Measurements from ENCODE around the gene TM9SF4. TPM values are rescaled to one million over a fixed set of nuclear protein-coding genes. Genes with fewer than 3 reads are reported as not detected.
"Not testable (repeated sequence)": the region's sequence is repeated elsewhere in the genome, so short reads cannot be mapped to it uniquely, and the experiment has no call there.

The TM9SF4 gene
- polyA plus RNA-seq, 1 donor, result 38.5 TPM

- no peak for DNase-seq (ENCODE audit: low read depth)
Measured at GRCh38 chr20:32158351-32158750, 48.8 kb downstream of the TM9SF4 start.

GRCh38 chr20:32158943-32159660 is 49.6 kb downstream of the TM9SF4 start:
- DNase-seq (ENCODE audit: low read depth), result no peak

- DNase-seq (ENCODE audit: low read depth), result no peak
Measured at GRCh38 chr20:32159766-32160221, 50.3 kb downstream of the TM9SF4 start.

DNA sequence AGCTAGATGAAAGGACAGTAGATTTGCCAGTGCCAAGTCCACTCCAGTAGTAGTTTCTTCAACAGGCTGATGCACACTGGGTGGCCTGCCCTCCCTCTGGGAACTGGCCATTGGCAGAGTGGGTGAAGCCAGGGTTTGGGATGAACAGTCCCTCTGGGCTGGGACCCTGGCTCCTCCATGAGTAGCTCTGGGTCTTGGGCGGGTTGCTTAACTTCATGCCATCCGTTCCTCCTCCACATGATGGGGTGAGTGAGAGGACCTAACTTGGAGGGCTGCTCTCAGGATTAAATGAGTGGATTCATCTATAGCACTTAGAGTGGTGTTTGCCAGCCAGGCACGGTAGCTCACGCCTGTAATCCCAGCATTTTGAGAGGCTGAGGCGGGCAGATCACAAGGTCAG is 50.8 kb downstream of the TM9SF4 start:
- no peak for DNase-seq (ENCODE audit: low read depth)

GRCh38 chr20:32162351-32162750 is 52.8 kb downstream of the TM9SF4 start:
- no peak for DNase-seq (ENCODE audit: low read depth)

GRCh38 chr20:32163951-32164350 is 54.4 kb downstream of the TM9SF4 start:
- no peak for DNase-seq (ENCODE audit: low read depth)

DNA sequence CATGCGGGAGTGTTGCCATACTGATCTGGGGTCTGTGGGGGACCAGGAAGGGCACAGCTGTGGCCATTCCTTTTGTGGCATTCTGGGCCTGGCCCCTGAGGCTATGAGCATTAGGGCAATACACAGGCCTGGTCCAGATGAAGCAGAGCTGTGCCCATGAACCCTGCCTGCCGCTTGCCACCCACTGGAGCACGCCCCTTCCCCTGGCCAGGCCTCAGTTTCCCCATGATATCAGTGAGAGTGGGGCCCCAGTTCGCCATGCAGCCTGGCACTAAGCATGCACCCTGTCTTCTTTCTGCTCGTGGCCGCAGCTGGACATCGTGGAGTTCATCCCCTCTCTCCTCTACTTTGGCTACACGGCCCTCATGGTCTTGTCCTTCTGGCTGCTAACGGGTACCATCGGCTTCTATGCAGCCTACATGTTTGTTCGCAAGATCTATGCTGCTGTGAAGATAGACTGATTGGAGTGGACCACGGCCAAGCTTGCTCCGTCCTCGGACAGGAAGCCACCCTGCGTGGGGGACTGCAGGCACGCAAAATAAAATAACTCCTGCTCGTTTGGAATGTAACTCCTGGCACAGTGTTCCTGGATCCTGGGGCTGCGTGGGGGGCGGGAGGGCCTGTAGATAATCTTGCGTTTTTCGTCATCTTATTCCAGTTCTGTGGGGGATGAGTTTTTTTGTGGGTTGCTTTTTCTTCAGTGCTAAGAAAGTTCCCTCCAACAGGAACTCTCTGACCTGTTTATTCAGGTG is 55.6 kb downstream of the TM9SF4 start:
- DNase-seq (ENCODE audit: low read depth), result no peak

DNA sequence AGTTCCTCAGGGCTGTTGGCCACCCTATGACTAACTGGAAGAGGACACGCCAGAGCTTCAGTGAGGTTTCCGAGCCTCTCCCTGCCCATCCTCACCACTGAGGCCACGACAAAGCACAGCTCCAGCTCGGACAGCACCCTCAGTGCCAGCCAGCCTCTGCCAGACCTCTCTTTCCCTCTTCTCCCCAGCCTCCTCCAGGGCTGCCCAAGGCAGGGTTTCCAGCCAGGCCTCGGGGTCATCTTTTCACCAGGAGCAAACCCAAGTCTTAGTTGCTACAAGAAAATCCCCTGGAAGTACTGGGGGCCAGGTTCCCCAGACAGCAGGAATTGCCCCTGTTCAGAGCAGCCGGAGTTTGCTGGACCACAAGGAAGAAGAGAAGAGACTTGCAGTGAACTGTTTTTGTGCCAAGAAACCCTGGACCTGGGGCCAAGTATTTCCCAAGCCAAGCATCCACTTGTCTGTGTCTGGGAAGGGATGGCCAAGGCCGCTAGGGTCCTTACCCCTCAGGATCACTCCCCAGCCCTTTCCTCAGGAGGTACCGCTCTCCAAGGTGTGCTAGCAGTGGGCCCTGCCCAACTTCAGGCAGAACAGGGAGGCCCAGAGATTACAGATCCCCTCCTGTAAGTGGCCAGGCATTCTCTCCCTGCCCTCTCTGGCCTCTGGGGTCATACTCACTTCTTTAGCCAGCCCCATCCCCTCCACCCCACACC is 56.5 kb downstream of the TM9SF4 start:
- DNase-seq (ENCODE audit: low read depth), result no peak

GRCh38 chr20:32167552-32167951 is 58.0 kb downstream of the TM9SF4 start:
- no peak for DNase-seq (ENCODE audit: low read depth)

DNA sequence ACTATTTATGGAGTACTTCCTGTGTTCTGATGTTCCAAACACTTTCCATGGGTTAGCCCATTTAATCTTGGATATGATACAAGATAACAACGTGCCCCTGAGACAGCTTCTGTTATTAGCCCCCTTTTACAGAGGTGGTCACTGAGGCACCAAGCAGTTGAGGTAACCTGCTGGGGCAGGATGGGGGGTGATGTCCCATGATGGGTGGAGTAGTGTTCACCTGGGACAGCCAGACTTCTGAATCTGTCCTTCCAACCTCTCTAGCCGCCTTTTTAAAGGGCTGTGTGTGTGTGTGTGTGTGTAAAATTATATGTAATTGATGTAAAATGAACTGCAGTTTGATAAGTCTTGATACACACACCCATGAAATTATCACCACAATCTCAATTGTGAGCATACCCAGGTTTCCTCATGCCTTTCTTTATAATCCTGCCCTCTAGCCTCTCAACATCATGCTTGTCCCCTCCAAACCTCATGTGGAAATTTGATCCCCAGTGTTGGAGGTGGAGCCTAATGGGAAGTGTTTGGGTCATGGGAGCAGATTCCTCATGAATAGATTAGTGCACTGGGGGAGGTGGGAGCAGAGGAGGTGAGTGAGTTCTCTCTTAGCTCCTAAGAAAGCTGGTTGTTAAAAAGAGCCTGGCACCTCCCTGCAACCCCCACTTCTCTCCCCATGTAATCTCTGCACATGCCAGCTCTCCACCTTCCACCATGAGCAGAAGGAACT is 58.8 kb downstream of the TM9SF4 start:
- DNase-seq (ENCODE audit: low read depth), result no peak

DNA sequence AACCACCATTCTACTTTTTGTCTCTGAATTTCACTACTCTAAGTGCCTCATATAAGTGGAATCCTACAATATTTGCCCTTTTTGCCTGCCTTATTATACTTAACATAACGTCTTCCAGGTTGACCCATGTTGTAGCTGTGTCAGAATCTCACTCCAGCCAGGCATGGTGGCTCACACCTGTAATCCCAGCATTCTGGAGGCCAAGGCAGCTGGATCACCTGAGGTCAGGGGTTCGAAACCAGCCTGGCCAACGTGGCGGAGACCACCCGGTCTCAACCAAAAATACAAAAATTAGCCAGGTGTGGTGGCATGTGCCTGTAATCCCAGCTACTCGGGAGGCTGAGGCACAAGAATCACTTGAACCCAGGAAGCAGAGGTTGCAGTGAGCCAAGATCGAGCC is 68.2 kb downstream of the TM9SF4 start:
- not testable (repeated sequence) for DNase-seq (ENCODE audit: low read depth)

DNA sequence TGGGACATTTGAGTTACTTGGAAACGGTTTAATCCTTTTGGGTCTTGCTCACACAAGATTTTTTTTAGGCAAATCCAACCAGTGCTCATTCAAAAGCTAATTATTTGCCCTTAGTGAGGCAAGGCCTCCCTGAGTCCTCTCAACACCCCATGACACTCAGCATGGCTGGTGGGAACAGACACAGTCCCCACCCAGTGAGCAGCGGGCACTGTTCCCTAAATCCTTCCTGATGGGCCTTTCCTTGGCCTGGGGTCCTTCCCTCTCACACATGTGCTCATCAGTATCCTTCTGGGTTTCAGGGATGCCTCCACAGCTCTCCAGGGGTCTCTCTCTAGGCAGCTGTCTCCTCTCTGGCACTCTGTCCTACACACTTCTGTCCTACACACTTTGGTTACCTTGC is 70.0 kb downstream of the TM9SF4 start:
- no peak for DNase-seq (ENCODE audit: low read depth)

DNA sequence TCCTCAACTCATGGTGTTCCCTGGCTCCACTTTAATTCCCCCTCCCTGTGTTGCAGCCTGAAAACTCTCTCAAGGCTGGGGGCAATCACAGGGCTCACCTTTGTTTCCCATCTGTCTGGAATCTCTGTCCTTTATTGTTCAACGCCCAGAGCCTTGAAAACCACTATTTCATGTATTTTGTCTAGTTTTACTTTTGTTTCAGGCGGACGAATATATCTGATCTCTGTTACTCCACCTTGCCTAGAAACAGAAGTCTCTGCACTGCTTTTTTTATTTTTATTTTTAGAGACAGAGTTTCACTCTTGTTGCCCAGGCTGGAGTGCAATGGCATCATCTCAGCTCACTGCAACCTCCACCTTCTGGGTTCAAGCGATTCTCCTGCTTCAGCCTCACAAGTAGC is 70.4 kb downstream of the TM9SF4 start:
- DNase-seq (ENCODE audit: low read depth), result no peak

- no peak for DNase-seq (ENCODE audit: low read depth)
Measured at GRCh38 chr20:32181606-32182005, 72.1 kb downstream of the TM9SF4 start.

DNA sequence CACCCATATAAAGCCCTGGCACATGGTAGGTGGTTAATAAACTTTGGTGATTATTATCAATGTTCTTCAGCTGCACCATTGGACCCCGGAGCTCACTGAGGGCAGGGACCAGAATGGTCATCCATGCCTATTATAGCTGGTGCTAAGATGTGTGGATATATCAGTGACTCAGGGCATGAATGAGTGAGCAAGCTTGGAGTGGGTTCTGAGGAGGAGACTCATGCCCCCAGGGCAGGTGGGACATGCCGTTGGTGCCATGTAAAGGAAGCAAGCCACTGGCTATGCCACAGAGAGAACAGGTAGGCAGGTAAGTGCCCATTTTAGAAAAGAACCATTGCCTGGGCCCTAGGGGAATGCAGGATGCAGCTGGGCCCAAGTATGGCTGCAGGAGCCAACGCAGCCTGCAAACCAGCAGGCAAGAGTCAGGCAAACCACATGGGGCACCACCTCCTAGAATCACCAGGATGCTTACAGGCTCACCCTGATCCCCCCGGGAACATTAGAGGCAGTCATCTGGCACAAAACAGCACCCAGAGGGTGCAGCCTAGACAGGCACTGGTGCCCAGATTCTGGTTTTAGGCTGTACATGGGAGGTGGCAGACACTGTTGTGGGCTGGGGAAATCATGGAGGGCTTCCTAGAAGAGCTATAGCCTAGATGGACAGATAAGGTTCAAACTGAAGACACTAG is 74.6 kb downstream of the TM9SF4 start:
- DNase-seq (ENCODE audit: low read depth), result no peak

GRCh38 chr20:32184961-32185603 is 75.6 kb downstream of the TM9SF4 start:
- no peak for DNase-seq (ENCODE audit: low read depth)

DNA sequence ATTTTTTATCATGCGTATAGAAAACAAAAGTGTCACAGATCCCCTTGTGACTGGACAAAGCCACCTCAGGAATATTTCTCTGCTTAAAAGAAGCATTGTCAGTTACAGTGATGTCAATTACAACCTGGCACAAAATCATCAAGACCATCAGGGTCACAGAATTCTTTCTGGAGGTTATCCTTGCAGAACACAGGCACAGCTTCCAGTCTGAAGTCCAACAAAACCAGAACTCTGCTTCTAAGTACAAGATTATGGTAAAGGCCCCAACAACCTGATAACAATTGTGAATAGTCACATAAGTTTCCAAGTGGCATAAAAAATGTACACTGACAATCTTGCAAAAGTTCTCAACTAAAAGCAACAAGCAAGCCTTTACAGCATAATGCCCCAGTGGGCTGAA is 77.0 kb downstream of the TM9SF4 start:
- DNase-seq (ENCODE audit: low read depth), result no peak

DNA sequence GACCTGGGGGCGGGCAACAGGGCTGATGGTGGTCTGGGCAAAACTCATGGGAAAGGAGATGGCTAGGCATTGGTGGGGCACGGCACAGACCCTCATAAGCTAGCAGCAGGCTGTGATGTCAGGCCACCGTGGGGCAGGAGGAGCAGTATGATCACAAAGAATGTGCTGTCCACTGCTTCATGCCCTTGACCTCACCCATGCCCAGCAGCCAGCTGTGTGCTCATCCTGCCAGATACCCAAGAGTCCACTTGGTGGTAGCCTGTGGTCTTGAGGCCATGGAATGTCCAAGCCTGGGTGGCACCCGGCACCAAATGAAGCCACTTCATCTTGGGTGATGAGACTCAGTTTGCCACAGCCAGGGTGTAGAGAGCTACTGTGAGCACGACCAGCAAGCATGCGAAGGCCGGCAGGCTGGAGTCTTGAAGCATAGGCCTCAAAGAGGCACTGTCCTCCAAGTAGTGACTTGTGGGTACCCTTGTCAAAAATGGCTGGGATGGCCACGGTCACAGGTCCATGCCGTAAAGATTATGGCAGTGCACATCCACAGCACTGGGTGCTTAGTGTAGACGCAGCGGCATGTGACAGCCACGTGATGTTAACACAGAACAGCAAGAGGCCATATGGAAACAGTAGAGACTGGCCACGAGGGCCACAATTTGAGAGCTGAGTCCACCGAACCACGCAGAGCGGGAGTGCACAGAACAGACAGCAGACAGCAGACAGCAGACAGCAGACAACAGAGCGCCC is 79.0 kb downstream of the TM9SF4 start:
- no peak for DNase-seq (ENCODE audit: low read depth)

GRCh38 chr20:32189123-32189410 is 79.6 kb downstream of the TM9SF4 start:
- no peak for DNase-seq (ENCODE audit: low read depth)

All from forelimb muscle (tissue), 1 donor.